GM21576 (cell line): ENCODE measurements around the gene ZNF84.

ENCODE experiments used
- ATAC-seq: cut with Tn5 transposase; IDR thresholded peaks from one replicate; pipeline ENCODE4 v1.9.1; 2021; ENCODE audit warnings: mild to moderate bottlenecking, moderate library complexity; ENCODE audit not compliant: unreplicated experiment

Gene ZNF84

DNA sequence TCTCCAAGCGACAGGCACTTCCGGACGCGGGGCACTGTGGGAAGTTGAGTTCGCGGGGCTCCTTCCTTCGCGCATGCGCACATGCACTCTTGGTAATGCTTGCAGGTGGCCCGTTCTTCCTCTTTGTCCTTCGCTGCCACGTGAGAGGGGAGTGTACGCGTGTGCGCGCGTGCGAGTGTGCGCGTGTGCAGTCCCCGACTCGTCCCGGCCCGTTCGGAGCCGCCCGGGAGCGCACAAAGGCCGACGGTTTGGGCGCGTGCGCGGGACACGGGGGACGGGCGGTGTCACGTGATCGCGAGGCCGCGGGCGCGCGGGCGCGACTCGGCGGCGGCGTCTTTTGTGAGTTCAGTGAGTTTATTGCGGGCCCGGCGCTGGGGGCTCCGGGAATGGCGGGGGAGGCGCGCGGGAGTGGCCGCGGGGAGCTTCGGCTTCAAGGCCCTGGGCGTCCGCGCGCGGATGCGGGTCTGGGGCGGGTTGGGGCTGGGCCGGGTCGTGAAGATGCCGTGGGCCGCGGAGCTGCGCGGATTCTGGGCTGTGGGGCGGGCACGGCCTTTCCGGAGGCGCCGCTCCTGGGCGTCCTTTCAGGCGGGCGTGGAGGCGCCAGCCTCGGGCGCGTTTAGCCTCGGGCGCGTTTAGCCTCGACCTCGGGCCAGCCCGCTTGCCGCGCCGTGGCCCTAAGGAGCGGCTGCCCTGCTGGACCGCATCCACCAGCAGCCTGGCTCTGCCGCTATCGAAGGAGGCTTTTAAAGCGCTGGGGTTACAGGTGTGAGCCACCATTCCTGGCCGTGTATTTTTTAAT lies at the start of gene ZNF84:
Gene ZNF84, plus strand, starts transcription at position 303 of the 799 bp plus-strand sequence. CDS start 3,959 bp downstream, outside the sequence.
- ATAC-seq, result peak; percentile 93

DNA sequence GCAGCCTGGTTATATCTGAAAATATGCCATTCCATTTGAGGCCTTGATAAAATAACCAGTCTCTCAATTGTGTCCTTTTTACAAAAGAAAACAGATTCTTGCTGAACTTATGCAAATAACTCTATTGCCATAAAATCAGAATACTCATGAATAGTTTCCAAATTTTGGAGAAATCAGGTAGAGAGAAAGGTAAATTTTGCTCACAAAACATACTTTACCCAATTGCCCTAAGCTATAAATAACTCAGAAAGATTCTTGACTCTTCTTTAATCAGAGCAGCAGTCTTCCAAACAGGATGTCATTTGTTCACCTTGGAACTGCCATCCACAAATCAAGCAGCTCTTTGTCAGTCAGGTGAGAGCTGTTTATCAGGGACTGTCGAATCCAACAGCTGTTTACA lies 38.6 kb upstream of the ZNF84 start:
- ATAC-seq, result no peak

DNA sequence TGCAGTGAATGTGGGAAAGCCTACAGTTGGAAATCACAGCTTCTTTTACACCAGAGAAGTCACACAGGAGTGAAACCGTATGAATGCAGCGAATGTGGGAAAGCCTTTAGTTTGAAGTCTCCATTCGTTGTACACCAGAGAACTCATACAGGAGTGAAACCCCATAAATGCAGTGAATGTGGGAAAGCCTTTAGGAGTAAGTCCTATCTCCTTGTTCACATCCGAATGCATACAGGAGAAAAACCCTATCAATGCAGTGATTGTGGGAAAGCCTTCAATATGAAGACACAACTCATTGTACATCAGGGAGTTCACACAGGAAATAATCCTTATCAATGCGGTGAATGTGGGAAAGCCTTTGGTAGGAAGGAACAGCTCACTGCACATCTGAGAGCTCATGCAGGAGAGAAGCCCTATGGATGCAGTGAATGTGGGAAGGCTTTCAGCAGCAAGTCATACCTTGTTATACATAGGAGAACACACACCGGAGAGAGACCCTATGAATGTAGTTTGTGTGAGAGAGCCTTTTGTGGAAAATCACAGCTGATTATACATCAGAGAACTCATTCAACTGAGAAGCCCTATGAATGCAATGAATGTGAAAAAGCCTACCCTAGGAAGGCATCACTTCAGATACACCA lies 26.5 kb upstream of the ZNF84 start:
- no peak for ATAC-seq

DNA sequence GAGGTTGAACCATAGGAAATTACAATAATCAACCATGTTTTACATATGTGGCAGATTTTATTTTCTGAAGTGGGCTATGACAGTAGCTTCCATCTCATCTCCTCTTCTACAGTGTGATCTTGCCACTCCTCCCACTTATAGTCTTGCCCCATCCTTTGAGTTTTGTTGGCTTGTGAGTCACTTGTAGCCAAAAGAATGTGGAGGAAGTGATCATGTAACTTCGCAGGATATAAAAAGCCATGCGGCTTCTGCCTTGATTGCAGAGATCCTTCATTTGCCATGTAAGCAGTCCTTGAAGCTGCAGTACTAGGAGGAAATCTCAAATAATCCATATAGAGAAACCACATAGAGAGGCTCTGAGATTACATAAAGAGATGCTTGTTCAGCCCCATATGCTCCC lies 13.7 kb upstream of the ZNF84 start:
- no peak for ATAC-seq

- no peak for ATAC-seq
Observed at GRCh38 chr12:133026996-133027395, 10.3 kb upstream of the ZNF84 start.

DNA sequence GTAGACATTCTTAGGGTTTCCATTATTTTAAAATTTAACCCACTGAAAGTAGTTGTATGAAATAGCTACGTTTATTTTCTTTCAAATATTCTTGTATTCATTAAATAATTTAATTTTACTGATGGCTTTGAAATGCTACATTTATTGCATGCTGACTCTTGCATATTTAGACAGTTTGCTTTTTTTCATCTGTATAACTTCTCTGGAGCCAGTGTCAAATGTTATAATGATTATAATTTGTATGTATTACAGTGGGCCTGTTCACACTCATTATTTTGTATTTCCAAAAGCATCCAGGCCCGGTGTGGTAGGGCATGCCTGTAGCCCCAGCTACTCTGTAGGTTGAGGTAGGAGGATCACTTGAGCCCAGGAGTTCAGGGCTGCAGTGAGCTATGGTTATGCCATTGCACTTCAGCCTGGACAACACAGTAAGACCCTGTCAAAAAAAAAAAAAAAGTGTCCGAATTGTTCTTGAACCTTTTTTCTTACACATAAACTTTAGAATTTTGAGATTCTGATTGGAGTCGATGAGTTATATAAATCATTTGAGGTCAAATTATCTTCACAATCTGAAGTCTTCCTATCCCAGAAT lies 905 bp downstream of the ZNF84 start:
- no peak for ATAC-seq

DNA sequence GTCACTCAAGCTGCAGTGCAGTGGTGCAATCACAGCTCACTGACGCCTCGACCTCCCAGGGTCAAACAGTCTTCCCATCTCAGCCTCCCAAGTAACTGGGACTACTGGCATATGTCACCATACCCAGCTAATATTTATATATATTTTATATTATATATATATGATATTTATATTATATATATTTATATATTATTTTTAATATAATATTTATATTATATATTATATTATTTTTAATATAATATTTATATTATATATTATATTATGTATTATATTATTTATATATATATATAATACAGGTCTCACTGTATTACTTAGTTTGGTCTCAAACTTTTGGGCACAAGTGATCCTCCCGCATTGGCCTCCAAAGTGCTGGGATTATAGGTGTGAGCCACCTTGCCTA lies 9.4 kb downstream of the ZNF84 start:
- ATAC-seq, result no peak

- no peak for ATAC-seq
Observed at GRCh38 chr12:133057446-133057845, 20.1 kb downstream of the ZNF84 start.

DNA sequence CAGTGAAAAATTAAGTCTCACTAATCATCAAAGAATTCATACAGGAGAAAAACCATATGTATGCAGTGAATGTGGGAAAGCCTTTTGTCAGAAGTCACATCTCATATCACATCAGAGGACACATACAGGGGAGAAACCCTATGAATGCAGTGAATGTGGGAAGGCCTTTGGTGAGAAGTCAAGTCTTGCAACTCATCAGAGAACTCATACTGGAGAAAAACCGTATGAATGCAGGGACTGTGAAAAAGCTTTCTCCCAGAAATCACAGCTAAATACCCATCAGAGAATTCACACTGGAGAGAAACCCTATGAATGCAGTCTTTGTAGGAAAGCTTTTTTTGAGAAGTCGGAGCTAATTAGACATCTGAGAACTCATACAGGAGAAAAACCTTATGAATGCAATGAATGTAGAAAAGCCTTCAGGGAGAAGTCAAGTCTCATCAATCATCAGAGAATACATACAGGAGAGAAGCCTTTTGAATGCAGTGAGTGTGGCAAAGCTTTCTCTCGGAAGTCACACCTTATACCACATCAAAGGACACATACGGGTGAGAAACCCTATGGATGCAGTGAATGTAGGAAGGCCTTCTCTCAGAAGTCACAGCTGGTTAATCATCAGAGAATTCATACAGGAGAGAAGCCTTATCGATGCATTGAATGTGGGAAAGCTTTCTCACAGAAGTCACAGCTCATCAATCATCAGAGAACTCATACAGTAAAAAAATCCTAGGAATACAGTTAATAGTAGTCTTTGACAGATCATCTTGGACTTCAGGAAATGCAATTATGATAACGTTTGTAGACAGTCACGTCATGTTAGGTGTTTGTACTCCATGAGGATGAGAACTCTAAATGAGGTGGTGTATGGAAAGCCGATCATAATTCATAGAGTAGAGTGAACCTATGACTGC lies 21.1 kb downstream of the ZNF84 start:
- no peak for ATAC-seq

- no peak for ATAC-seq
Observed at GRCh38 chr12:133061954-133062353, 24.6 kb downstream of the ZNF84 start.

- ATAC-seq, result no peak
Observed at GRCh38 chr12:133063556-133063955, 26.2 kb downstream of the ZNF84 start.

- no peak for ATAC-seq
Observed at GRCh38 chr12:133073836-133074235, 36.5 kb downstream of the ZNF84 start.

DNA sequence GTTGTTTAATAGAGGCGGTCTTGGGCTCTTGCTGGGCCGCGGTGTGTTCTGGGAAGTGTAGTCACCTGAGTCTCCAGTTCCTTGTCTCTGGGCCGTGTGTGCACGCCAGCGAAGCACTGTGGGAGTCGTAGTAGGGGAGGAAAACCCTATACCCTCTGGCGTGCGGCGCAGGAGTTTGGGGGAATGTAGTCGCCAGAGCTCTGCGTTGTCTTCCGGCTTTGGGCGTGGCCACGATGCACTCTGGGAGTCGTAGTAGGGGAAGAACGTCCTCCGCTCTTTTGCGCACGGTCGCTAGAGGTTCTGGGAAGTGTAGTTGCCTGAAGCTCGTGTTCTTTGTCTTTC lies 42.7 kb downstream of the ZNF84 start:
- ATAC-seq, result peak; percentile 78

GRCh38 chr12:133080368-133081158 lies 43.3 kb downstream of the ZNF84 start, which contains the start of gene ZNF140:
Gene ZNF140, plus strand, starts transcription at chr12:133080923. Its CDS starts 398 bp downstream, at chr12:133081321.
- ATAC-seq, result peak; percentile 70

DNA sequence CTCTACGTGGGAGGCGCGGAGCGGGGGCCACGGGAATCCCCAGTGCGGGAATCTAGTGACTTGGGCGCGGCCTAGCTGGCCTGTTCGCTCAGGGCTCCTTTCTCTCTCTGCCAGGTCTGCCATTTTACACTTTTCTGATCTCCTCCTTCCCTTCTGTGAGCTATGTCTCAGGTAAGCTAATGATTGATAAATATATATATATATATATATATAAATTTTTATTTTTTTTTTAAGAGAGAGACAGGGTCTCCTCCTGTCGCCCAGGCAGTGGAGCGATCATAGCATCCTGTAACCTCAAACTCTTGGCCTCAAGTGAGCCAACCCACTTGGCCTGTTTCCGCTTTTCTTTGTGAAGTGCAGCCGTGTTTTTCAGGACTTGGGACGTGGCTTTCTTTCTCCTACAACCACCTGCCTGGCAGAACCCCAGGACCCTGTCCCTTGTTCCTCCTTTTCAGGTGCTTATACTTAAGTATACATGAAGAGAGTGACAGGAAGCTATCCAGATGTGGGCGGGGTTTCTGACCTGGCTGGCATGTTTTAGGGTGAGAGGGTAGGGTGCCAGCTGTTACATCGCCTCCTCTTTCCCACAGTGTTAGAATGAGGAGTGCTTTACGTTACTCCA lies 44.0 kb downstream of the ZNF84 start:
- ATAC-seq, result no peak

DNA sequence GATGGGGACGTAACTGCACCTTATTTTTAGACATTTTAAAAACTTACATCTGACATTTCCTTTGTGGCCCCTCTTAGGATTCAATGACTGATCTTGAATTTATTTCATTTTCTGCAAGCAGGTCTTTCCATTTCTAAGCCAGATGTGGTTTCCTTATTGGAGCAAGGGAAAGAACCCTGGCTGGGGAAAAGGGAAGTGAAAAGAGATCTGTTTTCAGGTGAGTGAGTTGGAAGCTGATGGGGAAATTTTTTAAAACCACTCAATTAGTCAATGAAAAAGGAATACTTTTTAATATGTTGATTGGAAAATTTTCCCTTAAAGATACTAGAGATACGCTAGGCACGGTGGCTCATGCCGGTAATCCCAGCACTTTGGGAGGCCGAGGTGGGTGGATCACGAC lies 46.0 kb downstream of the ZNF84 start:
- ATAC-seq, result no peak

- no peak for ATAC-seq
Observed at GRCh38 chr12:133105620-133106019, 68.3 kb downstream of the ZNF84 start.

- ATAC-seq, result no peak
Observed at GRCh38 chr12:133106253-133106652, 68.9 kb downstream of the ZNF84 start.

- ATAC-seq, result no peak
Observed at GRCh38 chr12:133107121-133107520, 69.8 kb downstream of the ZNF84 start.

GRCh38 chr12:133108150-133108549 lies 70.8 kb downstream of the ZNF84 start:
- ATAC-seq, result no peak
